Tibial nerve (tissue), 4 donors: ENCODE results near the gene MYO1G.

ENCODE experiments used
- EP300 ChIP-seq, 2 donors: sonication (generic); formaldehyde crosslinking; IDR thresholded peaks; one replicate each; pipeline ENCODE4 v1.6.1; 2017; ENCODE audit warnings: antibody characterized with exemption in 2 of 2, mild to moderate bottlenecking in 1 of 2
- POLR2A ChIP-seq, 2 donors: fragments of 450-650 bp; IDR thresholded peaks; one replicate each; pipeline ENCODE4 v1.6.1; 2017; ENCODE audit warnings: antibody characterized with exemption in 2 of 2, mild to moderate bottlenecking in 2 of 2, moderate library complexity in 2 of 2
- TF ChIP-seq, protein P1 (sequence below), 5 experiments: fragments of 200-600 bp in 3 of 5; fragments of 450-650 bp in 2 of 5; sonication (generic) in 3 of 5; IDR thresholded peaks; one replicate each; pipeline ENCODE4 v1.5.1; 2016 to 2019; ENCODE audit warnings: antibody characterized with exemption in 5 of 5, mild to moderate bottlenecking in 3 of 5, moderate library complexity in 2 of 5

DNA sequence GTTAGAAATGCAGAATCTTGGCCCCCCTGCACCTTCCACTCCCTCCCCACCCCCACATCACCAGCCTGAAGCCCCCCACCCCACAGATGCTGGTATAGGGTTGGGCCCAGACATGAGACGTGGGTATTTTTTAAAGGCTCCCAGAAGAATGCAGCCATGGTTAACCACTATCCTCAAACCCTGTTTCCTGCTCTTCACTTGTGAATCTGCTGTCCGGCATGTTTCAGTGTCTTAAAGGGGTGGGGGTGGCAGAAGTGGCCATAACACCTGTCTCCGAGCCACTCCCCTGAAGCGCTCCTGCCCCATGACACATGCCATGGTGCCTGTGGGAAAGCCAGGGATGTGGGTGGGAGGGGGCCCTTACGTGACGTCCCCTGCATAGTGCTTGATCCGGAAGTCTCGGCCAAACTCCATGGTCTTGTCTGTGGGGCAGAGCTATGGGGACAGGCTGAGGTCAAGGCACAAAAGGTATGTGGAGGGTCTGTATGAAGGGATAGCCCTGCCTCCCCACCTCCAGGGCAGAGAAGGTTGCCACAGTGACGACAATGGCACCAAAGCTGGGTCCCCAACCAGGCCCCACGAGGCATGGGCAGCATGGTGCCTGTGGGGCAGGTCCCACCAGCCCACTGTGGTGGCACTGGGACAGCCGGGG, 9.6 kb downstream of the MYO1G start:
- TF ChIP-seq POLR2A (IDR thresholded peaks at IDR 0.05) (no peak), EP300 (IDR thresholded peaks at IDR 0.05) (no peak)
- TF ChIP-seq, protein P1, sequence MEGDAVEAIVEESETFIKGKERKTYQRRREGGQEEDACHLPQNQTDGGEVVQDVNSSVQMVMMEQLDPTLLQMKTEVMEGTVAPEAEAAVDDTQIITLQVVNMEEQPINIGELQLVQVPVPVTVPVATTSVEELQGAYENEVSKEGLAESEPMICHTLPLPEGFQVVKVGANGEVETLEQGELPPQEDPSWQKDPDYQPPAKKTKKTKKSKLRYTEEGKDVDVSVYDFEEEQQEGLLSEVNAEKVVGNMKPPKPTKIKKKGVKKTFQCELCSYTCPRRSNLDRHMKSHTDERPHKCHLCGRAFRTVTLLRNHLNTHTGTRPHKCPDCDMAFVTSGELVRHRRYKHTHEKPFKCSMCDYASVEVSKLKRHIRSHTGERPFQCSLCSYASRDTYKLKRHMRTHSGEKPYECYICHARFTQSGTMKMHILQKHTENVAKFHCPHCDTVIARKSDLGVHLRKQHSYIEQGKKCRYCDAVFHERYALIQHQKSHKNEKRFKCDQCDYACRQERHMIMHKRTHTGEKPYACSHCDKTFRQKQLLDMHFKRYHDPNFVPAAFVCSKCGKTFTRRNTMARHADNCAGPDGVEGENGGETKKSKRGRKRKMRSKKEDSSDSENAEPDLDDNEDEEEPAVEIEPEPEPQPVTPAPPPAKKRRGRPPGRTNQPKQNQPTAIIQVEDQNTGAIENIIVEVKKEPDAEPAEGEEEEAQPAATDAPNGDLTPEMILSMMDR (IDR thresholded peaks at IDR 0.05), result no peak
